HUES48 (cell line): Measurements from ENCODE around the gene TMEM86A.
A peak's percentile ranks its signal among the peaks of the same experiment; 100 is the strongest.

Experiments
- H3K27ac ChIP-seq: one replicate; pipeline ENCODE4 v1.7.0; 2013; ENCODE audit warnings: low read depth, low read length, inconsistent platforms
- H3K27me3 ChIP-seq: 2 replicates; pipeline ENCODE4 v1.6.1; 2013; ENCODE audit warnings: mild to moderate bottlenecking, low read length; ENCODE audit not compliant: control insufficient read depth, insufficient read depth
- H3K36me3 ChIP-seq: 2 replicates; pipeline ENCODE4 v1.6.1; 2013; ENCODE audit warnings: low read length; ENCODE audit not compliant: control insufficient read depth, insufficient read depth
- H3K4me1 ChIP-seq: 2 replicates; pipeline ENCODE4 v1.6.1; 2013; ENCODE audit warnings: mild to moderate bottlenecking, low read length; ENCODE audit not compliant: control insufficient read depth, insufficient read depth
- H3K4me3 ChIP-seq: 2 replicates; pipeline ENCODE4 v1.5.1; 2013; ENCODE audit warnings: mild to moderate bottlenecking, low read depth, low read length
- H3K9ac ChIP-seq: 2 replicates; pipeline ENCODE4 v1.6.1; 2013; ENCODE audit warnings: mild to moderate bottlenecking, low read depth, low read length, moderate library complexity
- H3K9me3 ChIP-seq: 2 replicates; pipeline ENCODE4 v1.6.1; 2013; ENCODE audit warnings: low read length; ENCODE audit not compliant: control insufficient read depth, insufficient read depth

Gene TMEM86A

GRCh38 chr11:18713646-18714442 is 15.3 kb downstream of the TMEM86A start:
- Histone ChIP-seq H3K36me3 (no peaks in the 10 kb centered on the region), H3K9ac (no peak overlapping the region), H3K4me3 (no peak overlapping the region), H3K27me3 (peaks cover 3% of the 10 kb centered on the region; the same call in 1 of the 2 replicates), H3K9me3 (no peaks in the 10 kb centered on the region), H3K27ac (no peak overlapping the region), H3K4me1 (no peaks in the 10 kb centered on the region)

GRCh38 chr11:18714443-18714780 is 15.8 kb downstream of the TMEM86A start:
- H3K27me3 ChIP-seq: peaks cover 3% of the 10 kb centered on the region; the same call in 1 of the 2 replicates

DNA sequence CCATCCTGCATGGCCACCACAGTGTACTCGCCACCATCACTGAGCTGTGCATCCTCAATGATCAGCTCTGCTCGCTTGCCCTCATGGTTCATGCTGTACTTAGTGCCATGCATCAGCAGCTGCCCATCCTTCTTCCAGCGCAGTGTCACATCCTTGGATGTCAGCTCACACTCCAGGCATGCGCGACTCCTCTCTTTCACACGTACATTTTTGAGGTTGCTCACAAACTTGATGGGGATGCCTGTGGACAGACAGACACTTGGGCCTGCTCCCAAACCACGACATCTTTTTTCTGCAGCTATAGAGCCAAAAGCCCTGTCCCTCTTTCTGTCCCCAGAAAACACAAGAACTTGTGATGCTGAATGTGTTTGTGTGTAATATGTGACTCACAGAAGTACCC is 16.9 kb downstream of the TMEM86A start:
- no peak overlapping the region for H3K9ac ChIP-seq
- H3K9me3 ChIP-seq: no peaks in the 10 kb centered on the region
- H3K27me3 ChIP-seq: peaks cover 3% of the 10 kb centered on the region; the same call in 1 of the 2 replicates
- H3K27ac ChIP-seq: no peak overlapping the region
- H3K4me1 ChIP-seq: no peaks in the 10 kb centered on the region
- no peak overlapping the region for H3K4me3 ChIP-seq
- no peaks in the 10 kb centered on the region for H3K36me3 ChIP-seq

More at GRCh38 chr11:18714443-18714780, 15.8 kb downstream of the TMEM86A start:
- Histone ChIP-seq H3K27ac (no peak overlapping the region), H3K4me3 (no peak overlapping the region), H3K4me1 (no peaks in the 10 kb centered on the region), H3K36me3 (no peaks in the 10 kb centered on the region), H3K9ac (no peak overlapping the region), H3K9me3 (no peaks in the 10 kb centered on the region)

GRCh38 chr11:18720091-18720807 is 21.7 kb downstream of the TMEM86A start:
- Histone ChIP-seq H3K4me1 (no peaks in the 10 kb centered on the region; the same call in 1 of the 2 replicates), H3K27ac (no peak overlapping the region), H3K4me3 (peak overlapping the region; percentile 63; the same call in 1 of the 2 replicates), H3K36me3 (no peaks in the 10 kb centered on the region), H3K9ac (no peak overlapping the region), H3K27me3 (peaks cover 3% of the 10 kb centered on the region), H3K9me3 (no peaks in the 10 kb centered on the region)

DNA sequence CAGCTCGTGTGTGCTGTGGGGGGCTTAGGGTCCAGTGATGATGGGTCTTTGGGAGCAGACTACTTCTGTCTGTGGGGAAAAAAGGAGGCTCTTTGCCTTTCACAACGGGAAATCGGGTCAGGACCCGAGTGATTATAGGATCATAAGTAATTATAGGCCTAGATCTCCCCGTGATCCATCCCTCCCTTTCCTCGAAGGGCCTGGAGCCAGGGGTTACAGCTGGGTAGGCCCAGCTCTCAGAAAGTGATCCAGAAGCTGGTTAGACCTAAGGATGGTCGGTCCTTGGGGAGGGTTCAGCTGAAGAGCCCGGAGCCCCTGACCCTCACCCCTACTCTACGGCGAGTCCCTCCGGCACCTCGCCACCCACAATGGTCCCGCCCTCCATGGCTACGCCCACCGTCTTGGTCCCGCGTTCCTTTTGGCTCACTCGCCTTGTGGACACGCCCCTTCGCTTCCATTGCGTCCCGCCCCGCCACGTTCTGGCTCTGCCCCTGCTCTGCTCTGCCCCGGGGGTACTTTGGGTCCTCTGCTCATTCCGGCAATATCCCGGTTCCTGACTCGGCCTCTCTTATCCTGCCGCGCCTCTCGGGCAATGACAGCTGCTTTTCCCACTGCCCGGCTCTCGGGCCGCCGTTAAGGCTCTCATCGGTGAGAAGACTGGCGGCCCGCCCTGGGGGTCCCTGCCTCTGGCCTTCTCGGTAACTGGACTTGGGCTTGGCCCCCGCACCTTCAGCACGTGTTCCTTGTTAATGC is 22.4 kb downstream of the TMEM86A start:
- peak overlapping the region; percentile 13; the same call in 1 of the 2 replicates for H3K9ac ChIP-seq
- no peak overlapping the region for H3K27ac ChIP-seq
- H3K4me1 ChIP-seq: peaks cover 2% of the 10 kb centered on the region
- H3K4me3 ChIP-seq: peak overlapping the region; percentile 63
- no peaks in the 10 kb centered on the region for H3K9me3 ChIP-seq
- peaks cover 3% of the 10 kb centered on the region for H3K27me3 ChIP-seq
- no peaks in the 10 kb centered on the region for H3K36me3 ChIP-seq

GRCh38 chr11:18721561-18722292 is 23.1 kb downstream of the TMEM86A start:
- Histone ChIP-seq H3K4me1 (peaks cover 8% of the 10 kb centered on the region), H3K9ac (peak overlapping the region; percentile 13; the same call in 1 of the 2 replicates), H3K27ac (no peak overlapping the region), H3K4me3 (peak overlapping the region; percentile 63), H3K9me3 (no peaks in the 10 kb centered on the region), H3K27me3 (peaks cover 3% of the 10 kb centered on the region), H3K36me3 (no peaks in the 10 kb centered on the region)

DNA sequence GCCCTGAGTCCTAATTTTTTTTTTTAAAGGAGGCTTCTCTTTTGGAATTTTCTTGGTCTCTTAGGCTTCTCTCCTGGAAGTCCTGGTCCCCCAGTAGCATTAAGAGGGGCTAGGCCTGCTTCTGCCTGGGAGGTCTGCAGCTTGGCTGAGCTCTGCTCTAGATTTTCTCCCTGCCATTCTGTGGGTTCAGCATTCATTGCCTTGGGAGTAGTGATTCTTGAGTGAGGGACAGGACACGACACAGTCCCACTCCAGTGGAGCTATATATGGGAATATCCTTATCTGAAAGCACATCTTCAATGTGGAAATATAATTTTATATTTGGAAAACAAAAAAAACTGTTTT is 23.7 kb downstream of the TMEM86A start:
- no peaks in the 10 kb centered on the region for H3K9me3 ChIP-seq
- peaks cover 3% of the 10 kb centered on the region for H3K27me3 ChIP-seq
- no peak overlapping the region for H3K9ac ChIP-seq
- H3K27ac ChIP-seq: no peak overlapping the region
- peak overlapping the region; percentile 63; the same call in 1 of the 2 replicates for H3K4me3 ChIP-seq
- peaks cover 9% of the 10 kb centered on the region for H3K4me1 ChIP-seq
- no peaks in the 10 kb centered on the region for H3K36me3 ChIP-seq

DNA sequence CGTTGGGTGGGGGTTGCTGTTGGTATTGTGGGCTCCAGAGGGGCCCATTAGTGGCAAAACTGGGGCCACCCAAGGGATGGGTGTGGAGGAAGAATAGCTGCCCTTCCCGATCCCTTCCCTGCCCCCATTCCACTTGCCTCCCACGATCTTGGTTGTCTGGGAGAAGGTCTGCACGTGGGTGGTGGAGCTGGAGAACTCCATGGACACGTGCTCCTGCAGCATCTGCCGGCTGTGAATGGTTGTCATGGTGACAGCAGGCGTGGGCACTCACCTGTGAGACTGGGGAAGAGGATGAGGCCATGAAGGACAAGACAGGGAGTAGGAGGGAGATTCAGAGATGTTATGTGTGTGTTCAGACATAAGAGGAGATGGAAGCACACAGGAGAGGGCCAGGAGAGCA is 25.4 kb downstream of the TMEM86A start:
- H3K27ac ChIP-seq: no peak overlapping the region
- H3K9ac ChIP-seq: no peak overlapping the region
- H3K4me1 ChIP-seq: peaks cover 14% of the 10 kb centered on the region

DNA sequence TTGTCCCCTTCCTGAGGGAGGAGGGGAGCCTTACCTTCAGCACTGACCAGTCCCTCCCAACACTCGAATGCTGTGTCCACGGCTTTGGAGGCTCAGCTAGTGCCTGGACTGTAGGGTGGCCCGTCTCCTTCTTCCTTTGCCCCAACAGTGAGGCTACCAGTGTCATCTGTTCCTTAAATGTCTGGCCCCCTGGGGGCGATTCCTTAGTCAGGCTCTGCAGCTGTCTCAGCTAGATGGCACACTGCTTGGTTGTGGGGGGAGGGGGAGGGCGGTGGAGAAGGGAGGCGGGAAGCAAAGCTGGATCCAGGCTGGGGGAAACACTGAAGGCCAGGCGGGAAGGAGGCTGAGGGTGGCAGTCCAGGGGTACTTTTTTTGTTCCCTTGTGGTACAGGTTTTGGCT is 27.5 kb downstream of the TMEM86A start, which contains the start of gene IGSF22:
Gene IGSF22 (minus strand): TSS at position 149 of the 400 bp plus-strand sequence. CDS start 1,952 bp downstream, outside the sequence.
- Histone ChIP-seq H3K27me3 (no peaks in the 10 kb centered on the region; the same call in 1 of the 2 replicates), H3K9me3 (no peaks in the 10 kb centered on the region), H3K36me3 (no peaks in the 10 kb centered on the region), H3K9ac (no peak within 1 kb of the TSS), H3K4me1 (peaks cover 14% of the 10 kb centered on the region), H3K27ac (no peak within 1 kb of the TSS), H3K4me3 (no peak within 1 kb of the TSS)

More for the DNA sequence above, 25.4 kb downstream of the TMEM86A start:
- Histone ChIP-seq H3K9me3 (no peaks in the 10 kb centered on the region), H3K4me3 (no peak overlapping the region), H3K36me3 (no peaks in the 10 kb centered on the region), H3K27me3 (no peaks in the 10 kb centered on the region; the same call in 1 of the 2 replicates)

GRCh38 chr11:18727479-18728236 is 29.1 kb downstream of the TMEM86A start:
- no peaks in the 10 kb centered on the region for H3K9me3 ChIP-seq
- H3K9ac ChIP-seq: no peak overlapping the region
- no peaks in the 10 kb centered on the region for H3K27me3 ChIP-seq
- H3K36me3 ChIP-seq: no peaks in the 10 kb centered on the region
- H3K4me1 ChIP-seq: peaks cover 14% of the 10 kb centered on the region
- no peak overlapping the region for H3K4me3 ChIP-seq
- H3K27ac ChIP-seq: no peak overlapping the region
